Amniotic stem cell (primary cell): ENCODE measurements around the gene FAM131C.
"Not testable (repeated sequence)": the region's sequence is repeated elsewhere in the genome, so short reads cannot be mapped to it uniquely, and the experiment has no call there.

Experiments used
- DNase-seq: peaks from one replicate; lab custom pipeline; 2025; lab: John Stamatoyannopoulos, UW

Gene FAM131C

GRCh38 chr1:16073490-16074119, at the start of gene FAM131C:
TSS of gene FAM131C (minus strand) at chr1:16073651. CDS start at chr1:16073442, 209 bp downstream.
- no peak for DNase-seq

- DNase-seq: no peak
Observed at GRCh38 chr1:16122916-16123315, 49.5 kb upstream of the FAM131C start.

GRCh38 chr1:16122350-16122881, 49.0 kb upstream of the FAM131C start:
- DNase-seq: no peak

GRCh38 chr1:16120940-16121410, 47.5 kb upstream of the FAM131C start:
- no peak for DNase-seq

- no peak for DNase-seq
Observed at GRCh38 chr1:16120407-16120806, 47.0 kb upstream of the FAM131C start.

- DNase-seq: no peak
Observed at GRCh38 chr1:16119926-16120325, 46.5 kb upstream of the FAM131C start.

- no peak for DNase-seq
Observed at GRCh38 chr1:16119504-16119903, 46.1 kb upstream of the FAM131C start.

- DNase-seq: no peak
Observed at GRCh38 chr1:16118706-16119105, 45.3 kb upstream of the FAM131C start.

- no peak for DNase-seq
Observed at GRCh38 chr1:16117936-16118335, 44.5 kb upstream of the FAM131C start.

- no peak for DNase-seq
Observed at GRCh38 chr1:16117369-16117768, 43.9 kb upstream of the FAM131C start.

- no peak for DNase-seq
Observed at GRCh38 chr1:16116625-16117024, 43.2 kb upstream of the FAM131C start.

- no peak for DNase-seq
Observed at GRCh38 chr1:16116002-16116401, 42.6 kb upstream of the FAM131C start.

GRCh38 chr1:16115468-16115983, 42.1 kb upstream of the FAM131C start:
- no peak for DNase-seq

GRCh38 chr1:16114527-16115467, 41.3 kb upstream of the FAM131C start:
- no peak for DNase-seq

- no peak for DNase-seq
Observed at GRCh38 chr1:16112596-16113555, 39.4 kb upstream of the FAM131C start.

GRCh38 chr1:16111771-16112595, 38.5 kb upstream of the FAM131C start:
- no peak for DNase-seq

- DNase-seq: no peak
Observed at GRCh38 chr1:16110884-16111283, 37.4 kb upstream of the FAM131C start.

- DNase-seq: no peak
Observed at GRCh38 chr1:16110456-16110855, 37.0 kb upstream of the FAM131C start.

- DNase-seq: no peak
Observed at GRCh38 chr1:16109571-16109970, 36.1 kb upstream of the FAM131C start.

GRCh38 chr1:16107039-16107438, 33.6 kb upstream of the FAM131C start:
- DNase-seq: not testable (repeated sequence)

- no peak for DNase-seq
Observed at GRCh38 chr1:16101623-16102022, 28.2 kb upstream of the FAM131C start.
